ENCODE data around the gene CNTNAP3B. TPM values are rescaled to one million over a fixed set of nuclear protein-coding genes. Genes with fewer than 3 reads are reported as not detected.
"Not testable (repeated sequence)": the region's sequence is repeated elsewhere in the genome, so short reads cannot be mapped to it uniquely, and the experiment has no call there.

CNTNAP3B gene
- total and polyA plus RNA-seq, 10 of the 15 experiments (the other 5 are each of a cell fraction or from before 2014, with no cell fraction given), result 0.03 to 0.21 (median 0.03) TPM; not detected in 7

DNA sequence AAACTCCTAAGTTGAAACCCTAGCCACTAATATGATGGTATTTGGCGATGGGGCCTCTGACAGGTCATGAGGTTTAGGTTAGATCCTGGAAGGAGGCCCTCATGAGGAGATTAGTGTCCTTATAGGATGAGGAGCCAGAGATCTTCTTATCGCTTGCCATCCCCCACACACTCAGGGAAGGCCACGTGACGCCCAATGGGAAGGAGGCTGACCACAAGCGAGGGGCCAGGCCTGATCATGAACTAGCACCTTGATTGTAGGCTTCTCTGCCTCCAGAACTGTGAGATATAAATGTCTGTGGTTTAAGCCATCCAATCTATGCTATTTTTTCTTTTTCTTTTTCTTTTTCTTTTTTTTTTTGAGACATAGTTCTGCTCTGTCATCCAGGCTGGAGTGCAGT is 254.7 kb downstream of the CNTNAP3B start:
- H3K36me3 ChIP-seq (ENCODE audit: control insufficient read depth in 2 of 2, insufficient read depth in 2 of 2, low read length in 1 of 2); RAD21 ChIA-PET (ENCODE audit: unreplicated experiment); H3K9ac ChIP-seq (ENCODE audit: control insufficient read depth, insufficient read depth, low read length); H3K27me3 ChIP-seq (replicated peaks in 1 of 2; ENCODE audit: control insufficient read depth in 2 of 2, insufficient read depth in 2 of 2, low read length in 1 of 2); POLR2A ChIA-PET; BruUV-seq (replicated peaks); H2AFZ ChIP-seq (ENCODE audit: control insufficient read depth, low read depth, low read length); H3K4me2 ChIP-seq (ENCODE audit: control insufficient read depth, insufficient read depth); H3K4me3 ChIP-seq; H3K4me1 ChIP-seq (ENCODE audit: control insufficient read depth, insufficient read depth, low read length); intact Hi-C loops (cut with micrococcal nuclease; ENCODE audit: unreplicated experiment); H4K20me1 ChIP-seq (ENCODE audit: control insufficient read depth, insufficient read depth); SMC1A ChIA-PET (ENCODE audit: uncharacterized antibody, unreplicated experiment); H3K79me2 ChIP-seq (ENCODE audit: control insufficient read depth, insufficient read depth, low read length); H3K27ac ChIP-seq (ENCODE audit: control insufficient read depth, insufficient read depth); H3K9me3 ChIP-seq (replicated peaks; ENCODE audit: control insufficient read depth, insufficient read depth, low read length); CTCF ChIA-PET; ATAC-seq; in situ Hi-C loops (cut with MboI); DNase-seq (ENCODE audit: low read depth, low spot score); FAIRE-seq: not testable (repeated sequence)
- WGBS (ENCODE audit: insufficient coverage, insufficient replicate concordance, low lambda C conversion rate, missing lambda C conversion rate), result no CpG with 5 or more reads among the region's 5 CpGs

DNA sequence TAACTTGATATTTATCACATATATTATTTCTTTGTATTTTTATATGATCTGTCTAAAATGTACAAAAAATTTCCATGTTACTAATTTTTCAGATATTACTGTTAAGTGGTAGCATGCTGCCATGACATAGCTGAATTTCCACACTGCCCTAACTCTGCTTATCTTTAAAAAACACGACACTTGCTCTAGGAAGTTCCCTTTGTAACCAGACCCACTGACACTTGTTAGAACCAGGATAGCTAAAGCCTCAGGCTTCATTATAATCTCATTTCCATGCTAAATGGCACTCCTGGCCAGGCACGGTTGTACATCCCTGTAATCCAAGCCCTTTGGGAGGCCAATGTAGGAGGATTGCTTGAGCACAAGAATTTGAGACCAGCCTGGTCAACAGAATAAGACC is 273.8 kb downstream of the CNTNAP3B start:
- H3K27ac ChIP-seq (ENCODE audit: control insufficient read depth, insufficient read depth); H3K27me3 ChIP-seq (replicated peaks in 1 of 2; ENCODE audit: control insufficient read depth in 2 of 2, insufficient read depth in 2 of 2, low read length in 1 of 2); H2AFZ ChIP-seq (ENCODE audit: control insufficient read depth, low read depth, low read length); H3K9me3 ChIP-seq (replicated peaks; ENCODE audit: control insufficient read depth, insufficient read depth, low read length); RAD21 ChIA-PET (ENCODE audit: unreplicated experiment); DNase-seq (ENCODE audit: low read depth, low spot score); POLR2A ChIA-PET; BruUV-seq (replicated peaks); in situ Hi-C loops (cut with MboI); H3K4me2 ChIP-seq (ENCODE audit: control insufficient read depth, insufficient read depth); H4K20me1 ChIP-seq (ENCODE audit: control insufficient read depth, insufficient read depth); intact Hi-C loops (cut with micrococcal nuclease; ENCODE audit: unreplicated experiment); CTCF ChIA-PET; ATAC-seq; H3K4me3 ChIP-seq; H3K36me3 ChIP-seq (ENCODE audit: control insufficient read depth in 2 of 2, insufficient read depth in 2 of 2, low read length in 1 of 2); H3K4me1 ChIP-seq (ENCODE audit: control insufficient read depth, insufficient read depth, low read length); FAIRE-seq; H3K9ac ChIP-seq (ENCODE audit: control insufficient read depth, insufficient read depth, low read length); SMC1A ChIA-PET (ENCODE audit: uncharacterized antibody, unreplicated experiment); H3K79me2 ChIP-seq (ENCODE audit: control insufficient read depth, insufficient read depth, low read length): not testable (repeated sequence)
- no CpG with 5 or more reads among the region's 2 CpGs for WGBS (ENCODE audit: insufficient coverage, insufficient replicate concordance, low lambda C conversion rate, missing lambda C conversion rate)

DNA sequence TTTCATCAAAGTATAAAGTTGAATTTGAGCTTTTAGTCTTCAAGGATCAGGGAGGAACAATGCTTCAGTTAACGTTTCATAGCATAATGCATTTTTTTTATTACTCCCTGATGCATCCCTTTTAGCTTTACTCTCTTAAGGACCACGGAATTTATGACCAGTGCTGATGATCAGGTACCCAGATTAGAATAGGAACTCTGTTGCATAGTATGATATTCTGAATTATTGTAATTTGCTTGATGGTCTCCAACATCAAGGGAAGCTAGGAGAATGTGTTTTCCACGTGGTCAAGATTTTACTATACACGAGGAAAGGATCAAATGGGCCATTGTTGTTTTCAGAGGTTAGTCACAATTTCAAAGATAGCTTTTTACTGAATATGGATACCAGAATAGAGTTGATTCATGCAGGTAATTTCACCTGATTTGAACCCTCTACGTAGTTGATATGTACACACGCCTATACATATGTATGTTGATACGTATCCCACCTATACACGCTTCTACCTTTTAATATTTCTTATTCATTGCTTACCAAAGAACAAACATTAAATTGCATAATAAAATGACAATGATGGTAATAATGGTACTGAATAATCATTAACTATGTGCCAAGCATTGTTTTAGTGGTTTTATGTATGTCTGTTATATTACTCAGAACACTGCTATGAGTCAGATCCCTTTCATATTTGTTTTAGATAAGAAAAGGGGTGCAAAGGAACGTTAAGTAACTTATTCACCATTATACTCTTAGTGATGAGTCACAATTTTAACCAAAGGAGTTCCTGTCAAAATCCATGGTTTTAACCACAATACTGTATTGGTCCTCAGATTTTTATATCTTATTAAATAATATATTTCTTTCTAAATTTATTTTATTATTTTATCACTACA is 277.1 kb downstream of the CNTNAP3B start:
- H3K4me1 ChIP-seq (ENCODE audit: control insufficient read depth, insufficient read depth, low read length); POLR2A ChIA-PET; H3K9me3 ChIP-seq (replicated peaks; ENCODE audit: control insufficient read depth, insufficient read depth, low read length); CTCF ChIA-PET; FAIRE-seq; SMC1A ChIA-PET (ENCODE audit: uncharacterized antibody, unreplicated experiment); H3K36me3 ChIP-seq (ENCODE audit: control insufficient read depth in 2 of 2, insufficient read depth in 2 of 2, low read length in 1 of 2); RAD21 ChIA-PET (ENCODE audit: unreplicated experiment); H3K27ac ChIP-seq (ENCODE audit: control insufficient read depth, insufficient read depth); BruUV-seq (replicated peaks); intact Hi-C loops (cut with micrococcal nuclease; ENCODE audit: unreplicated experiment); H2AFZ ChIP-seq (ENCODE audit: control insufficient read depth, low read depth, low read length); in situ Hi-C loops (cut with MboI); H3K4me2 ChIP-seq (ENCODE audit: control insufficient read depth, insufficient read depth); H4K20me1 ChIP-seq (ENCODE audit: control insufficient read depth, insufficient read depth); H3K79me2 ChIP-seq (ENCODE audit: control insufficient read depth, insufficient read depth, low read length); H3K27me3 ChIP-seq (replicated peaks in 1 of 2; ENCODE audit: control insufficient read depth in 2 of 2, insufficient read depth in 2 of 2, low read length in 1 of 2); H3K4me3 ChIP-seq; DNase-seq (ENCODE audit: low read depth, low spot score); H3K9ac ChIP-seq (ENCODE audit: control insufficient read depth, insufficient read depth, low read length): not testable (repeated sequence)
- peak; percentile 21; the same call in 1 of the 3 replicates for ATAC-seq
- WGBS (ENCODE audit: insufficient coverage, insufficient replicate concordance, low lambda C conversion rate, missing lambda C conversion rate), result no CpG with 5 or more reads among the region's 9 CpGs

DNA sequence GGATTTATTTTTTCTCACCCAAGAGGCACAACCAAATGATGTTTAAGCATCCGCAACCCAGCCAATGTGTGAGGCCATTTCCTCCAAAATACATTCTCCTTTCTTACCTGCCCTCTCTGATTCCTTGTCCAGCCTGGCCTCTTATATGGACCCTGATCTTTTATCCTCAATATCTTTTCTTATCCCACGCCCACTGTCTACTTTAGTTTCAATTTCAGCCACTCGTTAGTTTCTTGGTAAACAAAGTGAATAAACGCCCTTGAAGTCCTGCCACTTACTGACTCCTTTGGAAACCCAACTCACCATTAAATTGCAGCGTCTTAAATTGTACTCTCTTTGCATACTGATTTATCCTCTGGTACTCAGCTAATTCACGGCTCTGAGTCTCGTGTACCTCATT is 281.4 kb downstream of the CNTNAP3B start:
- DNase-seq (ENCODE audit: low read depth, low spot score); RAD21 ChIA-PET (ENCODE audit: unreplicated experiment); H3K9ac ChIP-seq (ENCODE audit: control insufficient read depth, insufficient read depth, low read length); ATAC-seq; BruUV-seq (replicated peaks); H4K20me1 ChIP-seq (ENCODE audit: control insufficient read depth, insufficient read depth); H3K79me2 ChIP-seq (ENCODE audit: control insufficient read depth, insufficient read depth, low read length); H2AFZ ChIP-seq (ENCODE audit: control insufficient read depth, low read depth, low read length); intact Hi-C loops (cut with micrococcal nuclease; ENCODE audit: unreplicated experiment); CTCF ChIA-PET; FAIRE-seq; H3K36me3 ChIP-seq (ENCODE audit: control insufficient read depth in 2 of 2, insufficient read depth in 2 of 2, low read length in 1 of 2); H3K4me1 ChIP-seq (ENCODE audit: control insufficient read depth, insufficient read depth, low read length); H3K27ac ChIP-seq (ENCODE audit: control insufficient read depth, insufficient read depth); H3K4me2 ChIP-seq (ENCODE audit: control insufficient read depth, insufficient read depth); SMC1A ChIA-PET (ENCODE audit: uncharacterized antibody, unreplicated experiment); H3K9me3 ChIP-seq (replicated peaks; ENCODE audit: control insufficient read depth, insufficient read depth, low read length); H3K27me3 ChIP-seq (replicated peaks in 1 of 2; ENCODE audit: control insufficient read depth in 2 of 2, insufficient read depth in 2 of 2, low read length in 1 of 2); POLR2A ChIA-PET; H3K4me3 ChIP-seq; in situ Hi-C loops (cut with MboI): not testable (repeated sequence)
- no CpG with 5 or more reads among the region's 7 CpGs for WGBS (ENCODE audit: insufficient coverage, insufficient replicate concordance, low lambda C conversion rate, missing lambda C conversion rate)
